HPDE6-E6E7 (cell line): ENCODE measurements around the gene TTC39C.

Experiments used
- DNase-seq: peaks from one replicate; pipeline ENCODE4 v3.0.0; 2011; ENCODE audit warnings: missing footprints; ENCODE audit errors: extremely low spot score

TTC39C gene

DNA sequence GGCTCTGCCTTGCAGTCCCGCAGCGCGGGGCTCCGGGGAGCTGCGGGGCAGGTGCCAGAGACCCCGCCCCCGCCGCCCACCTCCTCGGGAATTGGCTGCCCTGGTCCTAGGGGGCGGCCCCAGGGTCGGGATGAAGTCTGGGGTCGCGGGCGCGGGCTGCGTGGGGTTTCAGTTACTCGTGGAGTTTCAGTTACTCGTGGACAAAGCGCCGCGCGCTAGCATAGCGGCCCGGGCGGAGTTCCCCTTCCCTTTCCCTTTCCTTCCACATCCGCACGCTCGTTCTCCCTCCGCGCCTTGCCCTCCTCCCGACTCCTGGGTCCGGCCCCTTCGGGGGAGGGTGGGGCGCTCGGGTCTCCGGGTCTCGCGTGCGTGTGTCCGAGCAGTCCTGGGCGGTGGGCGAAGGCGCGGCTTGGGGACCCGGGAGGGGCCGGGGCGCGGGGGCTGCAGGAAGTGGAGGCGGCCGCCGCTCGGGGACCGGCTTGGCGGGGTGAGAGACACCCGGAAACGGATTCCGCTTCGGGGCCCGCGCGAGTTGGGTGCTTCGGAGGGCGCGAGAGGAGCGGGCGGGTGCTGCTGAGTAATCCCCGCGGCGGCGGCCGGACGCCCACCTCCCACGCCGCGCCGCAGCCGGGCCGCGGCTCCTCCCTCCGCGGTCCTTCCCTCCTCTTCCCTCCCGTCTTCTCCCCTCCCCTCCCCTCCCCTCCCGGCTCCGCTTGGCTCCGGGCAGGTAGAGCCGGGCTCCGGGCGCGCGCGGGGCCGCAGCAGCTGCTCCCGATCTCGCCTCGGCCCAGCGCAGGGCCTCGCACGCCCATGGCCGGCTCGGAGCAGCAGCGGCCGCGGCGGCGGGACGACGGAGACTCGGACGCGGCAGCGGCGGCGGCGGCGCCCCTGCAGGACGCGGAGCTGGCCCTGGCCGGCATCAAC is at the start of gene TTC39C:
Gene TTC39C, plus strand, starts transcription at position 693 of the 924 bp plus-strand sequence. Its CDS starts 118 bp downstream, at position 811.
- peak; percentile 40 for DNase-seq

DNA sequence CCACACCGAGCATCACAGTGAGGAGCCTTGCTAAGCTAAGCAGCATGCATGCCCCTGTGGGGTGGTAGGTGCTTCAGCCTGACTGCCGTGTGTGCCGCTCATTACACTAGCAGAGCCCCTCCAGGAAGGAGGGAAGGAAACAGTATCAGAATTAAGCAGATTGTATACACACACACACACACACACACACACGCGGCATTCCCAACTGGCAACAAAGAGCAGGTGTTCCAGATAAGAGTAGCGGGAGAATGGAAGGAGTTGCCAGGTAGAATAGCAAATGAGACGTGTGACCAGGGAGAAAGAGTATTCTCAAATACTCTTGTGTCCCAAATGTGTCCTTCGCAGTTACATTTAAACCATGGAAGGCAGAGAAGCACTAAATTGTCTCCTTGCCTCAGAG is 47.6 kb upstream of the TTC39C start:
- DNase-seq = no peak

DNA sequence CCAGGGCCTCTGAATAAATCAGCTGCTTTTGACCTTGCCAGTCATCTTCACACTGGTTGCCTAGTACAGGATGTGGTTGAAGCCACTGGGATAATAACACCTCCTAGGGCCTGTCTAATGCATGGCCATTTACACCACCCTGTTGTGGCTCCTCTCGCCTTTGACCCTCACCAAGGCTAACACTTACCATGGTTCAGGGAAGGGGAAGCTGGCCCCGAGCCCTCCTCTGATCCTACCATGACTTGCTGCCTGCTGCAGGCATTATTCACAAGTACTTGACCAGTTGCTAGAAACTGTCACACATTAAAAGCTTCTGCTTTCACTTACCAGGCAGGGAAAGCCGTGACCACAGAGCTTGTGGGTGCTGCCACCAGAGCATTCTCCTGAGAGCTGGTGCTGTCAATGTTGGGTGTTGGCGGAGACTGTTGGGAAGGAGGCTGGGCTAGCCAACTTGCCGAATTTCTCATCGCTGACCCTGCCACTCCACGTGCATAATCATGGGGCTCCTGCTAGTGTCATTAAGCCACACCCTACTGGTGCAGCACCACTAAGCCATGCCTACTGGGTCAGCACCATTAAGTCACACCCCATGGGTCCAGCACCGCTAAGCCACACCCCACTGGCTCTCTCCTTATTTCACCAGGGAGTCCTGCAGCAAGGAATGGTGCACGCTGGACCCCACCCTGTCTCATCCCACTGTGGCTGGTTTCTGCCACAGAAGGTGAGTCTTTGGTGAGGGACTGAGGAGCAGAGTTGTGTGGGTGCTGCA is 47.0 kb upstream of the TTC39C start:
- DNase-seq = no peak

DNA sequence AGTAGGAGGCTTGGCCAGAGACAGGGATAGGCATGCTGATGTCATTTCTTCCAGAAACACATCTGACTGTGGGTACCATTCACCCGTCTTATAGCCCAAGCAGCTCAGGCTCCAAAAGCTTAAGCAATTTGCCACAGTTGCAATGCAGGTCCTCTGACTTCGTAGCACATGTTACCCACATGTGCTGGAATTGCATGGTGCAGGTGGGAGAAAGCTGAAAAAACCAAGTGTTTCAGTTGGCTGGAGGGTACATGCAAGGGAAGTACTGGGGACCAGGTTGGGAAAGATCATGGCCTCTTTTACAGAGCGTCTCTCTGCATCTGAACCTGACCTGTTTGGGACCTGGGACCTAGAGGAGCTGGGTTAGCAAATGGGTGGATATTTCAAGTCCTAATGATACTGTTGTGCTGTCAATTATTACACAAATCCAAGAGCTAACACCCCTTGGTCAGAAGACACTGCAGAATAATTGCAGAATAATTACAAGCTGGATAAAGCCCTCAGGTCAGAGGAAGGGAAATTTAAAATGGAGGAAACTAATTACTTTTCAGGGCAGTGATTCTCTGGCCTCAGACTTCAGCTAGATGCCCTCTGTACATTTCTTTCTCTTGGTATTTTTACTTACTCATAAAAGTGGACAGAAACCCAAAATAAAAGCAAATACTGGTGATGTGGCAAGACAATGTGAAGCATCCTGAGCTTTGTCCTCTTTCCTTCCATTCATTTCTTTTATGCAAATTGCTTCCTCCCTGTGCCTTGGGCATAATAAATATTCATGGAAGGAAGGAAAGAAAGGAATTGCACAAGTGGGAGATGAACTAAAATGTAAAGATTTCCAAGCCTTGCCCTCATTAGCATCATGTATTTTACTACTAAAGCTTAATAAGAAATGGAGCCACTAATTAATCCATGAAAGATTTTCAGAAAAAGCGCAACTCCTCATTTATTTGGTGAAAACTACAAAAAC is 45.6 kb upstream of the TTC39C start:
- no peak for DNase-seq

DNA sequence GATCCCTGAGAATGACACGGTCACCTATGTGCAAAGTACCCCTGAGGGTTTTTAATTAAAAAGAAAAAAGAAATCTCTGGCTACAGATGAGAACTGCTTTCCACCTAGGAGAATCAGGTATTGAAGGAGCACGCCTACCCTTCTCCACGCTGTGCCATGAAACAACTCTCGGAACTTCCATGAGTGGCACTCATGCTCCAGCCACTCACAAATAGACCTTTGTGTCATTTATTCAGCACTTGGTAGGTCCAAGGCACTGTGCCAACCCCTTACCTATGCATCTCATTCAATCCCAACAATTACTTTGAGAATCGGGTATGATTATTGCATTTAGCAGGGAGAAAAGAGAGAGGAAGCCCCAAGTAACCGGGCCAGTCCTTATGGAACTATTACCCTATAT is 44.9 kb upstream of the TTC39C start:
- no peak for DNase-seq

DNA sequence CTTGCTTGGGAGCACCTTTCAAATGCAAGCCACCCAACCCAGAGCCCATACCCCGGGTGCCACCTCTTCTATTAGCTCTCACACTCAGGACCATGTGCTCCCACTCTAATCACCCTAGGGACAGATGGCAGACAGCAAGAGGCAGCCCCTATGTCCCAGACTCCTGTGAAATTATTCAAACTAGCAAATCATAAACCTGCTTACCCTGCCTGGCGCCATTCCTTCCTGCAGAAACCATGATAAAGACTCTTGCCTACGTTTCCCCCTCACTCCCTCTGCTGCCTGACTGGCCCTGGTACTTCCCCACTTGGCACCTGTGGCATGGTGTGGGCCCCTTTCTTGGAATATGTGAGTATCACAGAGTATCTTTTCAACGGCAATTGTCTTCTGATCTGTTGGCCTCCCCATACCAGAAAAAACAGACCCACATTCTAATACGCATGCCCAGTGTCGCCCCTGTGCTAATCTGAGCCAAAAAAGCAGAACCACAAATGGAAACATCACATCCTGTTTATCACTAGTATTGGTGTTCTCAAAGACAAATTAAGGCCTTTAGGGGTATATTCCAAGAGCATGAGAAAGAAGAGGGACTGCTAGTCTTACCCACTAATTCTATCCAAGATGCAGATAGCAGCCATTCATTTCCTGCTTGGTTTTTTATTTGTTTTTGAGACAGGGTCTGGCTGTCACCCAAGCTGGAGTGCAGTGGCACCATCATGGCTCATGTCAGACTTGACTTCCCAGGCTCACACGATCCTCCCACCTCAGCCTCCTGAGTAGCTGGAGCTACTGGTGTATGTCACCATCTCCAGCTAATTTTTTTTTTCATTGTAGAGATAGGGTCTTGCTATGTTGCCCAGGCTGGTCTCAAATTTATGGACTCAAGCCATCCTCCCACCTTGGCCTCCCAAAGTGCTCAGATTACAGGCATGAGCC is 44.1 kb upstream of the TTC39C start:
- no peak for DNase-seq

DNA sequence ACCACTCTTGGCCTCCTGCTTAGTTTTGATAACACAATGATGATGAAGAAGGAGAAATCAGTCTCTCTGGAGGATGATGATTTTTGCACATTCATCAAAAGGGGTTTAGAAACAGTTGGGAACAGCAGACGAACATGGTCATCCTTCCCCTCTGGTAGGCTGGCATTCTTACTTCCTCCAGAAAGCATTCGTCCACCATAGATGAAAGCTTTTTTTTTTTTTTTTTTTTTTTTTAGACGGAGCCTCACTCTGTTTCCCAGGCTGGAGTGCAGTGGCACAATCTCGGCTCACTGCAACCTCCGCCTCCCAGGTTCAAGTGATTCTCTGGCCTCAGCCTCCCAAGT is 43.5 kb upstream of the TTC39C start:
- no peak for DNase-seq

DNA sequence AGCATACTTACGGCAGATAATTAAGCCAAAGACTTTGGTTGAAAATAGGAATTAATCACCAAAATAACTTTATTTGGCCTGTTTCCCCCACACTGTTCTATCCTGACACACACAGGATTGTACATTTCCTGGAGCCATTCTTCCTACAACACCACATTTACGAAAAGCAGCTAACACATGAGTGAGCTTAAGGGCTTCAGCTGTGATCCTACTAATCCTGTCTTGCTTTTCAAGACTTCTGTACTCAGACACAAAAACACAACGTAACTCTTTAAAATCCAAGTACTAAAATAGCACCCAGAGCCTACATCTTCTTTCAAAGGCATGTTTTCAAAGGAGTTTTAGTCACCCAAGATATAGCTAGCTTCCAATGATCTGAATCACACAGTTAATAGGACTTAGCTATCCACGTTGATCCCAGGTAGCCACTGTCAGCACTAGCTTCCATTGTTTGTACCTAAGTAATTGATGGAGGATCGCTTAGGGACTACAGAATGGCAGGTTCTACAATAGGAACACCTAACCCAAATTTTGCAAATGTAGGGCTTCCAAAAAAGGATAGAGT is 42.8 kb upstream of the TTC39C start:
- no peak for DNase-seq

DNA sequence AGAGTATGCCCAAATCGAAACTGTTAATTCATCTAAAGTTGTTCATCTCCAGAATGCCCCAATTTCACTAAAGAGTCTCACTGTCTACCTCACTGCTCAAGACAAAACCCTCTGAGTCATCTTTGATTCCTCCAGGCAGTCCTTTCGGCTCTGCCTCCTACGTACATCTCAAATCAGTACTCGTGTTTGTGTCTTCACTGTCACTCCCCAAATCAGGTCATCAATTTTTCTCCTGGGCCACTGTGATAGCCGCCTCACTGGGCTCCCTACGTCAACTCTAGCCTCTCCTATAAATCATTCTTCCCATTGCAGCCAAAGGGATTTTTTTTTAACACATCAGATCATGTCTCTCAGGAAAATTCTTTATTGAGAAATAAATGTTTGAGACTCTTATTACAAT is 42.1 kb upstream of the TTC39C start:
- DNase-seq = no peak

DNA sequence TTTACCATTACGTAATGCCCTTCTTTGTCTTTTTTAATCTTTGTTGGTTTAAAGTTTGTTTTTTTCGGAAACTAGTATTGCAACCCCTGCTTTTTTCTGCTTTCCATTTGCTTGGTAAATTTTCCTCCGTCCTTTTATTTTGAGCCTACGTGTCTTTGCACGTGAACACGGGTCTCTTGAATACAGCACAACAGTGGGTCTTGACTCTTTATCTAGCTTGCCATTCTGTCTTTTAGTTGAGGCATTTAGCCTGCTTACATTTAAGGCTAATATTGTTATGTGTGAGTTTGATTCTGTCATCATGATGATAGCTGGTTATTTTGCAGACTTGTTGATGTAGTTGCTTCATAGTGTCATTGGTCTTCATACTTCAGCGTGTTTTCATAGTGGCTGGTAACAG is 37.5 kb upstream of the TTC39C start:
- no peak for DNase-seq

DNA sequence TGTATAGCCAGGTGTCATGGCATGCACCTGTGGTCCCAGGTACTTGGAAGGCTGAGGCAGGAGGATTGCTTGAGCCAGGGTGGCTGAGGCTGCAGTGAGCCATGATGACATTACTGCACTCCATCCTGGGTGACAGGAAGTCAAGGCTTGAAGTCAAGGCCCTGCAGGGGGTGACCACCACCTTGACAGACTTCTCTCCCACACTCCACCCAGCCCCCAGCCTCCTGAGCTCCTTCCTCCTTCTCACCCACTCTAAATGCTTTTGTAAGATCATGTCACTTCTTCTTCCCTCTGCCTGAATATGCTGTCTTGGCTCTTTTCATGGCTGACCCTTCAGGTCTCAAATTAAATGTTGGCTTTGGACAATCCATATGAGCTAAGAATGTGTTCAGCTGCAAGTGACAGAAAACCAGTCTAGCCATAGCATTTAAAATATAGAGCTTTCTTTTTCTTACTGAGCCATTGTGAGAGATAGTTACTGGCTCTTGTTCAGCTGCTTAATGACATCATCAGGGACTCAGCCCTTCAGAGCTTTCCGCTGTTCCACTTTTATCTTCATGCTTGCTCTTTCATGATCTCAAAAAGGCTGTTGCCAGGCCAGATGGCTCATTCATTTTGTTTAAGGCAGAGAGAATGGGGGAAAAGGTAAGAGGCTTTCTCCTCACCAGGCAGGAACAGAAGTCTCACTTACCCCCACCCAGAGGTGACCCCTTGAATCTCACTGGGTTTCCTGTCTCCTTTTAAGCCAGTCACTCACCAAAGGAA is 36.7 kb upstream of the TTC39C start:
- DNase-seq = no peak

DNA sequence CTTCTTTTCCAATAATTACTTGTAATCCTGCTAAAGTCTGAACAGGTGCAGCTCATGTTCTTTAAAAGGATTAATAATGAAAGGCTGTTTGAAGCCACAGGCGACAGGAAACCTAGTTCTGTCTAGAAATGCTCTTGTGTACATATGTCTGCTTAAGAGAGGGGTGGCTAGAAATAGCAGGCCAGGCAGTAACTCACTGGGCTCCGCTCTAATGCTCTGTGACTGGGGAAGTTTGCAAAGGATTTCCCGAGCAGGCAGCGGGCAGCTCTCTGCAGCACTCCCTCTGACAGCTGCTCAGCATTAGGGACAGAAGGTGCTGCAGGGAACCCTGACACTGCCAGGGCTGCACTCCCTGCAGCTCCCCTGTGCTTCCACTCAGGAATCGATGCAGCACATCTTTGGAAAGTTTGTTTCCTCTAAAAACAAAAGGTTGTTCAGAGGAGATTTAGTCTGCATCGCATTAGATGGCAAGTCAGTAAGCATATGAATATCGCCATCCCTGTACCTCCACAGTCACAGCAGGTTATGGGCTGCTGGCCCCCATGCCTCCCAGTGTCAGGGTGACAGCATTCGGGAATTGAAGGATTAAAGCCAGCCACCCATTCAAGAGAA is 33.1 kb upstream of the TTC39C start:
- DNase-seq = no peak

DNA sequence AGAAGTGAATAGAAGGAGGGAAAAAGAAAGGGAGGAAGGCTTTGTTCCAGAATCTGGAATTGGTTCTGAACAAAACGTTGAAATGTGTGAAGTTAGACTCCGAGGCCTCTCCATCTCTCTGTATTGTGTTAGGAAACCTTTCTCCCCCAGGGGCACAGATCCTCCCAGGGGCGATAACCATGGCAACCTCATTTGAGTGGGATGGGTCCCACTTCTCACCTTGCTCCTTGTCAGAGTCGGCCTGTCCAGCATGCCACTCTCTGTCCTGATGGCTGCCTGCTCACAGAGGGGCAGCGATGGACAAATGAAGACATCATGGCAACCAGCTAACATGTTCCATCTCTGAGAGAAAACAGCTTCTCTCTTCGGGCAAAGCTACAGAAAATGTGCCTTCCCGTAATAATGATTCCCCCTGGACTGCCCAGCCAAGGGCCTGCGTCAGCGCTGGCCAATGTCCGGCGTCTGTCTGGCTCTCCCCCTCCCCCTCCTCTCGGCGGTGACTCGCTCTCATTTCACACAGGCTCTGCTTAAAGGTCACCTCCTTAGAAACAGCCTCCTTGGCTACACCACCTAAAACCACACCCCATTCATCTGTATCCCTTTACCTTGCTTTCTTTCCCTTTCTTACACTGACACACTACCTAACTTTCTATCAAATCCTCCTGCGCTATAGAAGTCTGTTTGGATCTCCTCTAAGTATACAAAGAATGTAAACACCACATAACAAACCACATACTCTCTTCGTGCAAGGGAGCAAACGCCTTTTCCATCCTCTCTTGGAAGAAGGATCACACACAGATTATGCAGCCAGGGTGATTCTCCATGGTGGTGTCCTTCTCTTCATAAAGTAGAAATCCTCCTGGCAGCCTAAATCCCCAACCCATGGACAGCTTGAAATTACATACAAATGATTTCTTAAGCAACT is 32.1 kb upstream of the TTC39C start:
- DNase-seq = no peak

DNA sequence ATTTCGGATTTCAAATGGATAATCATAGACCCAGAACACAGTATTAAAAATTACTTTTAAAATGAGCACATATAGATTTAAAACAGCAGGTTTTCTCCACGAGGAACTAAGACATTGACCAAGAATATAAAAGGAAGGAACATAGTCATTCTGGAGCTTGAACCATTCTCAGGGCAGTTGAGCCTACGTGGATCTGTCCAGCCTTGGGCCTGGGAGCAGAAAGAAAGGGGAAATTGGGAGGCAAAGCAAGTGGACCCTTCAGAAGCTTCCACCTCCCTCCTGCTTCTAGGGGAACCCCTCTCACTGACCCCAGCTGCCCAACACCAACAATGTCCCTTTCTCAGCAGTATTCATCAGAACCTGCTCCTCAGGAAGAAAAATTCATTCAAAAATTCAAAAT is 31.4 kb upstream of the TTC39C start:
- DNase-seq = no peak

DNA sequence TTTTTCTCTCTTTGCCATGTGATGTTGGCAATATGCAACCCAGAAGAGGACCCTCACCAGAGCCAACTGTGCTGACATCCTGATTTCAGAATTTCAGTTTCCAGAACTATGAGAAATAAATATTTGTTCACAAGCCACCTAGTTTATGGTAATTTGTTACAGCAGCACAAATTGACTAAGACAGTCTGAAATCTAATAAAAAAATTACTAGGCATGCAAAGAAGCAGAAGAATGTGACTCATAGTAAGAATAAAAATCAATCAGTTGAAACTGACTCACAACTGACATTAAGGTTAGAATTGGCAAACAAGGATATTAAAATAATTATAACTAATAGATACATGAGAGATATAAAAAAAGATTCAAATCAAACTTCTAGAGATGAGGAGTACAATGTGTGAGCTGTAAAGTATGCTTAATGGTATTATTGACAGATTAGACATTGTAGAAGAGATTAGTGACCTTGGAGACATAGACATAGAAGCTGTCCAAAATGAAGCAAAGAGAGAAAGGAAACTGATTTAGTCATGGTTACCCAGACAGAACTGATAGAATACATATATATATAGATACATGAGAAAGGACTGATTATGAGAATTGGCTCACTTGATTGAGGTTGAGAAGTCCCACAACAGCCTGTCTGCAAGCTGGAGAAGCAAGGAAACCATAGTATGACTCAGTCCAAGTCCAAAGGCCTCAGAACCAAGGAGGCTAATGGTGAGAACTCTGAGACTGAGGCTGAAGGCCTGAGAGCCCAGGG is 27.8 kb upstream of the TTC39C start:
- DNase-seq = no peak

DNA sequence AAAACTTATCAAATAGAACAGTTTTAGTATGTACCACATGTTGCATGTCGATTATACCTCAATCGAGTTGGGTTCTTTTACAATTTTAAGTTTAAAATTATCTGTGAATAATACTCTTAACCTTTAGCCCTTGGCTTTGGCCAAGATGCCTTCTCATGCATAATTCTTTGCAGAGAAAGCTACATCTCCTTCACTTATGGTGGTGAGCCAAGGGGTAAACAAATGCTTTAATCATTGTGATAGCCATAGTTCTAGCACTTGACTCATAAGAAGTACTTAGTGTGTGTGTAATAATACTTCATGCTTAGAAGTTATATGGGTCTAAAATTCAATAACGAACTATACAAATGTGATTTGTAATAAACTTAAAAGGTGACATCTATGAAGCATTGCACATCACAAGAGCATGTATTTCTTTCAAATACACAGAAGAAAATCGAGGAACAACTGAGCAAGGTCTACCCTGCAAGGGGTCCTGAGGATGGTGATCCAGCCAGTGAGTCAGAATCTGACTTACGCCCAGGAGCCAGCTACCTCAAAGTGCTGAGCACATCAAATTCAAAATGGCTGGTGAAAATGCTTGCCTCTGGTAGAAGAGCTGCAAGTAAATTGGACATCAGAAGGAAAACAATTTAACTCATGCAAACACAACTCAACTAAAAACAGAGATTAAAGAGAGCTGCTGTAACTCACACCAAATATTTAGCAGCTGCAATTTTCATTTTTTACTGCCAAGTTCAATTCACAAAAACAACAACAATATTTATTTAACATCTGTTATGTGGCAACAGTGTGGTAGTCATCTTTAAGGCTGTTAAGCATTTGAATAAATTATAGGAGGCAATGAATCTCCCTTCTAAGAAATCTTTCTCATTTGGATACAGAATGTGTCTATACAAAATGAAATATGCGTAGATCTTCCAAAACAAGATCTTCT is 23.8 kb upstream of the TTC39C start:
- no peak for DNase-seq
